ENCODE results near the gene RELN. TPM values are rescaled to one million over a fixed set of nuclear protein-coding genes. Genes with fewer than 3 reads are reported as not detected.

RELN gene
- total and polyA plus RNA-seq, 2 of the 13 experiments (the other 11 are each of a cell fraction or from before 2014, with no cell fraction given), result 315 to 332 TPM

GRCh38 chr7:103487419-103487818 is 502.0 kb downstream of the RELN start (continued):
- TF ChIP-seq, protein P1, sequence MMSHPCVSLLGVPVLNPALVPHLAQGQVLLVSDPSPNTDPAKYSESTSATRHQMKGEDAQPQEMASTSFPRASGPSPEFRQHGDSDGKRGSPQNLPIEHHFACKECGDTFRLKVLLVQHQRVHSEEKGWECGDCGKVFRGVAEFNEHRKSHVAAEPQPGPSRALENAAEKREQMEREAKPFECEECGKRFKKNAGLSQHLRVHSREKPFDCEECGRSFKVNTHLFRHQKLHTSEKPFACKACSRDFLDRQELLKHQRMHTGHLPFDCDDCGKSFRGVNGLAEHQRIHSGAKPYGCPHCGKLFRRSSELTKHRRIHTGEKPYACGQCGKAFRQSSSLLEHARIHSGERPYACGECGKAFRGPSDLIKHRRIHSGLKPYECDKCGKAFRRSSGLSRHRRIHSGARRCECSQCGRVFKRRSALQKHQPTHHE (CRISPR knock-in tag; IDR thresholded peaks at IDR 0.05; ENCODE audit: borderline replicate concordance), result no peak
- TF ChIP-seq SMAD9 (CRISPR knock-in tag; IDR thresholded peaks at IDR 0.05) (no peak), KLF15 (CRISPR knock-in tag; IDR thresholded peaks at IDR 0.05; ENCODE audit: borderline replicate concordance) (no peak), ZNF264 (CRISPR knock-in tag; IDR thresholded peaks at IDR 0.05) (no peak), HOXA5 (CRISPR knock-in tag; IDR thresholded peaks at IDR 0.05) (no peak), REST (IDR thresholded peaks at IDR 0.05; ENCODE audit: borderline replicate concordance in 1 of 2, low read depth in 1 of 2, low read length in 2 of 2) (peak in 1 of 2 experiments; percentile 53; a peak in 1 of 4 replicates), HDAC1 (CRISPR knock-in tag; IDR thresholded peaks at IDR 0.05) (0 out of 2 replicates have a peak, but pooled peaks have one; percentile 26), CBFB (CRISPR knock-in tag; IDR thresholded peaks at IDR 0.05) (no peak)
- TF ChIP-seq, protein P2, sequence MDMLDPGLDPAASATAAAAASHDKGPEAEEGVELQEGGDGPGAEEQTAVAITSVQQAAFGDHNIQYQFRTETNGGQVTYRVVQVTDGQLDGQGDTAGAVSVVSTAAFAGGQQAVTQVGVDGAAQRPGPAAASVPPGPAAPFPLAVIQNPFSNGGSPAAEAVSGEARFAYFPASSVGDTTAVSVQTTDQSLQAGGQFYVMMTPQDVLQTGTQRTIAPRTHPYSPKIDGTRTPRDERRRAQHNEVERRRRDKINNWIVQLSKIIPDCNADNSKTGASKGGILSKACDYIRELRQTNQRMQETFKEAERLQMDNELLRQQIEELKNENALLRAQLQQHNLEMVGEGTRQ (IDR thresholded peaks at IDR 0.05; ENCODE audit: low read depth, low read length), result no peak
- TF ChIP-seq, protein P2 (CRISPR knock-in tag; IDR thresholded peaks at IDR 0.05; ENCODE audit: borderline replicate concordance), result no peak
- TF ChIP-seq, protein P3, sequence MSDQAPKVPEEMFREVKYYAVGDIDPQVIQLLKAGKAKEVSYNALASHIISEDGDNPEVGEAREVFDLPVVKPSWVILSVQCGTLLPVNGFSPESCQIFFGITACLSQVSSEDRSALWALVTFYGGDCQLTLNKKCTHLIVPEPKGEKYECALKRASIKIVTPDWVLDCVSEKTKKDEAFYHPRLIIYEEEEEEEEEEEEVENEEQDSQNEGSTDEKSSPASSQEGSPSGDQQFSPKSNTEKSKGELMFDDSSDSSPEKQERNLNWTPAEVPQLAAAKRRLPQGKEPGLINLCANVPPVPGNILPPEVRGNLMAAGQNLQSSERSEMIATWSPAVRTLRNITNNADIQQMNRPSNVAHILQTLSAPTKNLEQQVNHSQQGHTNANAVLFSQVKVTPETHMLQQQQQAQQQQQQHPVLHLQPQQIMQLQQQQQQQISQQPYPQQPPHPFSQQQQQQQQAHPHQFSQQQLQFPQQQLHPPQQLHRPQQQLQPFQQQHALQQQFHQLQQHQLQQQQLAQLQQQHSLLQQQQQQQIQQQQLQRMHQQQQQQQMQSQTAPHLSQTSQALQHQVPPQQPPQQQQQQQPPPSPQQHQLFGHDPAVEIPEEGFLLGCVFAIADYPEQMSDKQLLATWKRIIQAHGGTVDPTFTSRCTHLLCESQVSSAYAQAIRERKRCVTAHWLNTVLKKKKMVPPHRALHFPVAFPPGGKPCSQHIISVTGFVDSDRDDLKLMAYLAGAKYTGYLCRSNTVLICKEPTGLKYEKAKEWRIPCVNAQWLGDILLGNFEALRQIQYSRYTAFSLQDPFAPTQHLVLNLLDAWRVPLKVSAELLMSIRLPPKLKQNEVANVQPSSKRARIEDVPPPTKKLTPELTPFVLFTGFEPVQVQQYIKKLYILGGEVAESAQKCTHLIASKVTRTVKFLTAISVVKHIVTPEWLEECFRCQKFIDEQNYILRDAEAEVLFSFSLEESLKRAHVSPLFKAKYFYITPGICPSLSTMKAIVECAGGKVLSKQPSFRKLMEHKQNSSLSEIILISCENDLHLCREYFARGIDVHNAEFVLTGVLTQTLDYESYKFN (CRISPR knock-in tag; conservative IDR thresholded peaks at IDR 0.05), result peak; percentile 52
